ENCODE data around the gene PNMA8A.

The PNMA8A gene

DNA sequence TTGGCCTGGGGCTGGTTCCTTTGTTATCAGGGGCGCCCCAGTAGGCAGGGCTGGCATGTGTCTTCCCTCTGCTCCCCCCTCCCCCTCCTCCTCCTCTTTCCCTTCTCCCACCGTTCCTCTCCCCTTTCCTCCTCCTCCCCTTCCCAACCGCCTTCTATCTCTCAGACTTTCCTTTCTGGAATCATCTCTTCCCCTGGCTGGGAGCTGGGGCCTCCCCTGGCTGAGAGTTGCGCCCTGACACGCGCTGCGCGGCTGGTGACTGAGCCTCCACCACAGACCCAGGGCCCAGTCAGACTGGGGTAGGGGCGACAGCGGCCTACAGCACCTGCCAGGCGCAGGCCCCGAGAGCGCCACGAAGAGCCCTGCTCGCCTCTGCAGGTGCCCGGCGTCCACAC, 21.5 kb upstream of the PNMA8A start:
- DNase-seq (ENCODE audit: low spot score), result no peak

DNA sequence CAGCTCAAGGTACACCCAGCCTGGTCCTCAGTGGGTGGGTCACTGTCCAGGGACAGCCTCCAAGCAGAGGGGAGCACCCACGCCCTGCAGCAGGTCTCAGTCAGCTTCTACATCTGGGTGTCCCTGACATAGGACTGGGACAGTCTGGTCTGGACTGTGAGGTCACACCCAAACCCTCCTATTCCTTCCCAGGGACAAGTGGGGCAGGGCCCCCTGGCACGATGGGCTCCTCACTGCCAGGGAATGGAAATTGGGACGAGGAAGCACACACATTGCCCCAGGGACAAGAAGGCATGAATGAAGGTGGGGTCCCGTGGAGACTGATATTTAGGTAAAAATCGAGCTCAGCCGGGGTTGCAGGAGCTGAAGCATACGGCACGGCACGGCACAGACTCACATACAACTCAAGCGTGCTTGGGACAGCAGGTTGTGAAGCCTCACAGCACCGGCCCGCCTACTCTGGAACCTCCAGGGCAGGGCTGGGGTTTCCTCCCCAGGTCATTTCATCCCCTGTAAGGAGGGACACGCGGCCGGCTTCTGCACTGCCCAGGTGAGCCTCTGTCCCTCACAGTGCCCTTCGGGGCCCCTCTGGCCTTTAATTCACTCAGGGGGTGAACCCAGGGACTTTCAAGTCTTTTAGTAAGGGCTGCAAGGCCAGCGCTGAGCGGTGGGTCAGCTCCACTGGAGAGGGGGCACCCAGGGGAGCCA, 20.8 kb upstream of the PNMA8A start:
- DNase-seq (ENCODE audit: low spot score), result no peak

DNA sequence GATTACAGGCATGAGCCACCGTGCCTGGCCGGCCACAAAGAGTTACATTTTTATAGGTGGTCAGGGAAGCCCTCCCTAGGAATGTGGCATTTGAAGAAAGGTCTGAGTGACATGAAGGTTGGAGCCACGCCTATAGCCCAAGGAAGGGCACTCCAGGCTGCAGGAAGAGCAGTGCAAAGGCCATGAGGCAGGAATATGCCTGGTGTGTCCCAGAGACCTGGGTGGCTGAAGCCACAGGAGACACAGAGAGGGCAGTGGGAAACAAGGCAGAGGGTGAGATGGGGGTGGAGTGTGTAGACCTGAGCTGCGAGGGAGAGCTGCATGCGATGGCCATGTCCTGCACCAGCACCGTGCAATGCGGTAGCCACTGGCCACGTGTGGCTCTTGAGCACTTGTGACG, 19.4 kb upstream of the PNMA8A start:
- DNase-seq (ENCODE audit: low spot score), result no peak

DNA sequence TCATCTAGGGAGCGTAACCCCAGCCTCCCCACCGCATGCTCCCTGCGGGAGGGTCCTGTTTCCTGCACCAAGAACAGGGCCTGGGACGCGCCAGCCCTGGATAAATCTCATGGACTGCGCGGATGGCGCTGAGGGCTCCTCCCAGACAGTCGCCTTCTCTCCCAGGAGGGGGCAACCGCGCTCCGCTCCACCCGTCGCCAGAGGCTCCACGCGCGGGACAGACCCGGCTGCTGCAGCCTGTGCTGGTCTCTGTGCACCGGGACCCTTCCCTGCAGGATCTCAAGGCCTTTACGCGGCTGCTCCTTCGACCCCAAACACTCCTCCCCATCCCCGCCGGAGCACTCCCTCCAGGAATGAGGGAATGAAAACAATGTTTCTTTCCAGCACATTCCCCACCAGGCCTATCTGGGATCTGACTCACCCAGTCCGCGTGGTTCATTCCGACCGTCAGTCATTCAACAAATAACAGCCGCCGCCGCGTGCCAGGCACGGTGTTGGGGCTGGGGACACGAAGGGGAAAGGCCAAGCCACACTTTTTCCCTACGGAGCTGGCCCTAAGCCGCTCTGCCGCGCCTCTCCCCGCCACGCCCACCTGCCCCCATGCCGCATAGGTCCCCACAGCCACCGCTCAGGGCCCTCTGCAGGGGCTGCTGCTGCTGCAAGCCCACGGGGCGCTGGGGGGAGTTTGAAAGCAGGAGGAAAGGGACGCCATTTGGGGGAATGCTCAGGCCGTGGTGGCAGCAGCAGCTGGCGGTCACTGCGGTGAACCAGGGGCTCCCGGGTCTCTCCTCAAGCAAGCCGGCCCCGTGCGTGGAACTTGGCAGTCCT, 18.3 kb upstream of the PNMA8A start:
- peak; percentile 53 for DNase-seq (ENCODE audit: low spot score)

DNA sequence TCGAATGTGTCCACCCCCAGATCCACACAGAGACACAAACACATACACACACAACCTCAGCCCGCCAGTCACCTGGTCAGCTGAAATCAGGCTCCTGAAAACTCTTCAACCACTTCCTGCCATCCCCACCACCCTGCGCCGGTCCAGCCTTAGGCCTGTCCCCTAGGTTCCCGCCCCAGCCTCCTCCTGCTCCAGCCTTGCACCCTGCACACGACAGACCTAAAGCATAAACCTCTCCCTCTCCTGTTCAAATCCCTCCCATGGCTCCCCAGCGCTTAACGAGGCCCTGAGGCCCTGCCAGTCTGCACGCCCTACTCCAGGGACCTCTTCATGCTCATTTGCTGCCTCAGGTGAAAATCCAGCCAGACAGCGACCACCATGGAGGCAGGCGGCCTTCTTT, 17.2 kb upstream of the PNMA8A start:
- DNase-seq (ENCODE audit: low spot score), result no peak

DNA sequence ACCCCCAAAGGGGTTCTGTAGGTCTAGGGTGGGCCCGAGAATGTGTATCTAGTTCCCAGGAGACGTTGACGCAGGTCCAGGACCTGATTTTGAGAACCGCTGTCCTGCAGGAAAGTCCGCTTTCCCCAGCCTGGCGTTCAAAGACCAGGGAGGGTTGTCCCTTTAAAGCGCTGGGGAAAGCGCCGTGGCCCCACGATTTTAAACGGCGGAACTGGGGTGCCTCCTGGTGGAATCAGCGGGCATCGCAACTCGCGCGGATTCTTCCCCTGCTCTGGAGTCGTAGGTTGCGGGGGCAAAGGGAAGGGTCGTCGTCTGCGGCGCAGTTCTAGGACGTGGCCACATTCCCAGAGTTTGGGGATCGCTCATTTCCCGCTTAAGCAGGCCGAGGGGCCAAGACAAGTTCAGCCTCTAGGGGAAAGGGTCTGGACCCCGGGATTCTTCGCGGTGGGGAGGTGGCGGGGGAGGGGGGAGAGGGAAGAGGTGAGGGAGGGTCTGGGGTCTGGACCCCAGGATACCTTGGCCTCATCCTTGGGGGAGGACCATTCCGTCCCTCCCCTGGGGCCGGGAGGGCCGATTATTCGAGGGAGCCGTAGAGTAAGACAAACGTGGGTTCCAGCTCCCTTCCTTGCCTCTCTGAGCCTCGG, 16.6 kb upstream of the PNMA8A start:
- peak; percentile 71 for DNase-seq (ENCODE audit: low spot score)

DNA sequence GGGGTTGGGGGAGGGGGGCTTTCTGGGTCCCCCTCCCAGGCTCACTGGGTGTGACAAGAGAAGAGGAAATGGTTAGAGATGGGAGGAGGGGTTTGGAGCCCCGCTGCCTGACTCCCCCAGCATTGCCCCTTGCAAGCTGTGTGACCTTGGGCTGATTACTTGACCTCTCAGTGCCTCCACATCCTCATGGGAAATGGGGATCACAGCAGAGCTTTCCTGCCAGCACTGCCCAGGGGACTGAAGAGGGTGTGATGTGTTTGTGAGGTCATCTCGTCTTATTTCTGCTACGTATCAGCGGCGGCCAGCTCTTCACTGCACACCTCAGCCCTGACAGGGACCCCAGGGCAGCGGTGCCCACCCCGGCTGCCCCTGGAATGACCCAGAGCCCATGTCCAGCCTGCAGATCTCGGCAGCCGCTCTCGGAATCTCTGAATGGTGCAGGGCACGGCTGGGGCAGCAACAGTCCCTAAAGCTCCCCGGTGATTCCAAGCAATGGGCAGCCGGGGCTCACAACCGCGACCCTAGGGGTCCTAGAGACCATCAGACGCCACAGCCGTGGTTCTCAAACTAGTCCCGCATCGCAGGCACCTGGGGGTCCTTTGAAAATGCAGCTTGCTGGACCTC, 15.9 kb upstream of the PNMA8A start:
- no peak for DNase-seq (ENCODE audit: low spot score)

DNA sequence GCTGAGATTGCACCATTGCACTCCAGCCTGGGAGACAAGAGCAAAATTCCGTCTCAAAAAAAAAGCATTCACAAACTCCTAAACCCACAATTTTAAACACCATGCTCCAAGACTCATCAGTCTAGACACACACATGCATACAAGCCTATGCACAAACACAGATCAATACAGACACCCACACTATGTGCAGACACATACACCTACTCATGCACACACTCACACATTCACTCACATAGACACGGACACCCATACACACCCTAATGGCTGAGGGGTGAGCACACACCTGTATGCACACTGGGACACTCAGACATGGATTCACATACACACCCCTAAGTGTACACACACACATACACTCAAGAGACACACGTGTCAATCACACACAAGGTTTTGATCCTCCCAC, 15.0 kb upstream of the PNMA8A start:
- no peak for DNase-seq (ENCODE audit: low spot score)

DNA sequence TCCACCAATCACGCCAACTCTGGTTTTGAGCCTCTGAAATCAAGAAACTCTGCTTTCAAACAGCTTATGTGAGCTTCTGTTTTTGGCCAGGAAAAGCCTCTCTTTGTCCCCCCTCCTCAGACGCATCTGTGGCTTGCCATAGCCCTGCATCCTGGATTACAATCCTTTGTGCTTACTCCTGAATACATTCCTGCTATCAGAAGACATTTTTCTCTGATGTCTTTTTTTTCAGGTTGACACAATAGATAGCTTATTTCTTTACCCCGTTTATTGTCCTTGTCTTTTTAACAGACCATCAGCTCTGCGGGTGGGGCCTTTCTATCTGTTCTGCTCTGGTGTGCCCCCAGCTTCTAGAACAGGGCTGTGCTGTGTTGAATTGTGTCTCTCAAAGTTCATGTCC, 13.3 kb upstream of the PNMA8A start:
- DNase-seq (ENCODE audit: low spot score), result no peak

DNA sequence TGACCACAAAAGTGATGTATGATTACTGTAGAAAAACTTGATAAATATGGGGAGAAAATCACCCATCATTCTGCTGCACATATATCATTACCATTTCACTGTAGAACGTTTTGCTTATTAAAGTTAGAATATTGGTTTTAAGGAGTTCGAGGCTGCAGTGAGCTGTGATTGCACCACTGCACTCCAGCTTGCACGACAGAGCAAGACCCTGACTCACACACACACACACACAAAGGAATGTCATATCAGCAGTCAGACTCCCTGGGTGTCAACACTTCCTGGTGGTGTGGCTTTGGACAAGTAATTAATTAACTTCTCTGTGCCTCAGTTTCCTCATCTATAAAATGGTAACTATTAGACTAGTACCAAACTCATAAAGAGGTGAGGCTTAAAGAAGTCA, 11.3 kb upstream of the PNMA8A start:
- DNase-seq (ENCODE audit: low spot score), result no peak

DNA sequence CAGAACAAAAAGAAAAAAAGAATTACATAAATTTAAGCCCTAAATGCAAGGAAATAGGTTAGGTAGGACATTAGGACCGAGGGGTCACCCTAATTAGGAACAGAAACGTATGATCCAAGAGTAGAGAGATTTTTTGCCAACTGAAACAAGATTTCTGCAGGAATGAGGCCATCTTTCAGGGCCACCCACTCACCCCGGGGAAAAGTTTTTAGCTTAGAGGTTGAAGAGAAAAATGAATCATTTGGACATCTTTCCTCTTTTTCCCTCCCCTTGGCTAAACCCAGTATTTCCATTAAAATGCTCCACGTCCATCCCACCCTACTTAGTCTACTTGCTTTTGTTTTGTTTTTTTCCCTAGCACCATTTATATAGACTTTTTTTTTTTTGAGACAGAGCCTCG, 10.6 kb upstream of the PNMA8A start:
- DNase-seq (ENCODE audit: low spot score), result no peak

DNA sequence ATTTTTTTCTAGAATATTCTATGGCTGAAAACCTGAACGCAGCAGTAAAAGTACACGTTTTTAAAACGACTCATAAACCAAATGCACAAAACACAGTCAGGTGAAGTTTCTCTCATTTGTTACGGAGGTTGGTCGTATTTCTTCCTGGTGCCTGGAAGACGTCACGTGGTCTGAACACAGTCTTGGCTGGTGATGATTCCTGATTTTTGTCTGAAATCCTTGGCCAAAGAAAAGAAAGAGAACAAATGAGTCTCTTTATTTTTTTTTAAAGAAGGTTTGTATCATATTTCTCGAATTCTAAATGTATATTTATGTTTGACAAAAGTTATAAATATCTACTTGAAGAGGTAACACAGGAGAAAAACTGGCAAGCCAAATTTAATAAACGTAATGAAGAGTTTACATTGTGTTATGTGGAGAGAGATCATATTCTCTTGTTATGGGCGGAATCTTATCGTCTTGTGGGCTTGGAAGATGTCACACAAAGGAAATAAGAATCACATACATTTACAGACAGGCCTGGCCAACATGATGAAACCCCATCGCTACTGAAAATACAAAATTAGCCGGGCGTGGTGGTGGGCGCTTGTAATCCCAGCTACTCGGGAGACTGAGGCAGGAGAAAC, 10.0 kb upstream of the PNMA8A start:
- no peak for DNase-seq (ENCODE audit: low spot score)

DNA sequence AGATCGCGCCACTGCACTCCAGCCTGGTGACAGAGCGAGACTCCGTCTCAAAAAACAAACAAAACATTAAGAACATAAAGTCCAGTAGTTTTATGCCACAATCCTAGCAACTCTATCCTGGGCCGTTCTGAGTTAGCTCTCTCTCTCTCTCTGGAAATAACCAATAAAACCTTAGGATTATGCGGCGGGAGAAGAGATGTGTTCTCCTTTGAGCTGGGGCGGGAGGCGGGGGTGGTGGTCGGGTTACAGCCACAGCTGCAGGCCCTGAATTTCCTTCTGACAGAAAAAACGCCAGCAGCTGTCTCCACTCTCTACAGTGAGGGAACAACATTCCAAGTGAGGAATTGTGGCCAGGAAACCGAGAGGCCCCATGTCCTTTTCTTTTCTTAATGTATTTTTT, 9.1 kb upstream of the PNMA8A start:
- no peak for DNase-seq (ENCODE audit: low spot score)

DNA sequence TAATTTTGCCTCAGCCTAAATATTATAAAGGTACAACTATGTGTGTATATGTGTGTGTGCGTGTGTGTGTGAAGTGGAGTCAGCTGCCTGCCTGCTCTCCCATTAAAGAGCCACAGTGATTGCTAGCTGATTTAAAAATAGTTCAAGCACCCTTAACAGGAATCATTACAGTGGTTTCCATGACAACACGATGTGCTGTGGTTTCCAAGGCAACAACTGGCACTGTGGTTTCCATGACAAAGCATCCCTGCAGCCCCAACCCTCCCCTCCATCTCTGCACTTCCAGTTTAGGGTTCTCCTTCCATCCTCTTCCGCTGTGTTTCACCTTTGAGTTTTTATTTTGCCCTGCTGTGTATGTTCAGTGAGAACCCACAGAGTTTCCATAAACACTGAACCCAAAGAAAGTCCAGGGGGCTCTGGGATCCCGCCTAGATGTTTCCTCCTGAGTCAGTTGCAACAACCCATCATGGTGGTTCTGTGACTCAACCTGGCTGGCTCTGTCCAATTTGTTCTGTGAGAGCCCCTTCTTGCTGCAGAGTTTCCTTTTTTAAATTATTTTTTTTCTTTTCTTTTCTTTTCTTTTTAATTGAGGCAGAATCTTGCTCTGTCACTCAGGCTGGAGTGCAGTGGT, 7.1 kb upstream of the PNMA8A start:
- DNase-seq (ENCODE audit: low spot score), result no peak

DNA sequence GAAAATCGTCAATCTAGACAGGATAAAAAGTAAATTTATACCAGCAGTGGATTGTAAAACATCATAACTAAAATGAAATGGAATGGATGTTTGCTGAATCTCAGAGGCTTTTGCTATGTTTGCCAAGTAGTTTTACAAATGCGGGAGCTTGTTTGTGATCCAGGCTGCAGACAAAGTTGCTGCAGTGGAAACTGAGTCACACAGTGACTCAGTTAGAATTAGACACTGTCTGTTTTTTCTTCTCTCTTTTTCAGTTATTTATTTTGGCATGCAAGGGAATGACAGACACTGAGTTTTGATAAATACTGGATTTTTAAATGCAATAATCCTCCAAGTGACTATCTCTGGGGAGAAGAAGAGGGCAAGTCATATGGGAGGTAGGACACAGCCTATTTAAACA, 4.6 kb upstream of the PNMA8A start:
- no peak for DNase-seq (ENCODE audit: low spot score)

DNA sequence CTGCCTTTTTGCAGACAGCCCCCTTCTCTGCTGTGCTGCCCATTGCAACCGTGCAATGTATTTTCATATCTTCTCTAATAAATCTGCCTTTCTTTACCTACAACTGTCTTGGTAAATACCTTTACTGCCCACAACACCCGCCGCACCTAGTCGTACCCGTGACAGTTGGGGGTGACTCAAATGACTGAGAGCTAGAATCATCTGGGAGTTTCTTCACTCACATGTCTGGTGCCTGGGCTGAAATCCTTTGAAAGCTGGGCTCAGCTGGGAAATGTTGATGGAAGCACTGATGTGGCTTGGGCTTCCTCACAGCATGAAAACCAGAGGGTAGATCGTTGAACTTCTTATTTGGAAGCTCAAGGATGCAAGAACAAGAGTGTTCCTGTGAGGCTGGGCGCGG, 2.8 kb upstream of the PNMA8A start:
- DNase-seq (ENCODE audit: low spot score), result no peak

DNA sequence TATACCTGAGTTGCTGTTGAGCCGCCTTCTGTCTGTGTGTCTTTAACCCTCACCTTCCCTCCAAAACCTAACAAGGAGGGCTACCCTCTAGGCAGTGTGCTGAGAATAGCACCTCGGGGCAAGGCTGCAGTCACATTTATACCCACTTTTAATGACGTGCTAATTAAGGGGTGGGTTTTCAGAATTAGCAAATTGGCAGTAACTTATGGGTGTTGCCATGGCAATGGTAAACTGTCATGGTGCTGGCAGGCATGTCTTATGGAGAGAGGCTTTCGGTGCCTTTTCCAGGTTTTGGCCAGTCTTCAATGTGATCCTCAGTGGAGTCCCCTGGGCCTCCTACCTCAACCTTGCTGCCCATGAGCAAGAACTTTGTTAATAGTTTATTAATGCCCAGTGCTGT, 1.2 kb upstream of the PNMA8A start:
- DNase-seq (ENCODE audit: low spot score), result no peak

DNA sequence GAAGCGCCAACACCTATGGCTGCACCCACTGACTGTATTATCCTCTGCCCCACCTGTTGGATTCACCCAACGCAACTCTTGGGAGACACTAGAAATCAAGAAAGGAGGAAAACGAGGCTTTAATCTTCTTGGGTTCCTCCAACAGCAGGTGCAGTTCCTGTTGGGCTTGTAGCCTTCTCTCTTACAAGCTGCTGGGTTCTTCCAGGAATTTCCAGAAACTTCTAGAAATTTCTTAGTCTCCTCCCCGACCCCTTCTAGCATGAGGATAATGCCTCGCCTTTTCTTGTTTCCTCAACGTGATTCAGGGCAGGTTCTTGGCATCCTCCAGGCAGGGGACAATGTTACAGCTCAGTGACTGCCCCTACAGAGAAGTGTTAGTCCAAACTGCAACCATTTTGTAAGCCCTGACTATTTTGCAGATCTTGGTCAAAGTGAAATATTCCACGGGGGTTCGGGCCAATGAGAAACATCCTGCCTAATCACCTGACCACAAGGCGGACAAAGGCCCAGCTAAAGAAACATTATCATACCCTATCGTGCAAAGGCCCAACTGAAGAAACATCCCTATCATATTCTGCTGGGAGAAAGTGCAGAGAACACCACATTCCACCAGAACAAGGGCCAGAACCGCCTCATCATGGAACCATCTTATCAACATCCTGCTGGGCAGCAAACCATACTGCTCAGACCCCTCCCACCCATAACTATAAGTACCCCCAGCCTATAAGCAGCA, 614 bp upstream of the PNMA8A start:
- DNase-seq (ENCODE audit: low spot score), result no peak

DNA sequence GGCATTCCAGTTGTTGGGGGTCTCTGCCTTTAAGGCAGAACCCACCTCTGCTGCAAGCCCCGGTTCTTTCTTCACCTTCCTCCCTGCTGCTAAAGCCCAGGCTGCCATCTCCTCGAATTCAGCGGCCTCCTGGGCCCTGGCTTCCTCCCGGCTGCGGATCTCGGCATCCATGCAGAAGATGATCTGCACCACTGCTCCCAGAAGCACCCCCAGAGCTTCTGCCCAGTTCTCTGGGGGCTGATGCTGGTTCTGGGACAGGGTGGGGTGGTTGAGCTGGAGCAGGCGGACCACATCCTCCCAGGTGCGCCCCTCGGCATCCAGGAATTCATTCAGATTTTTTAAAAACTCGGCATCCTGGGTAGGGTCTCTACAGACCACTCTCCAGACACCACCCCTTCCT, 987 bp downstream of the PNMA8A start:
- DNase-seq (ENCODE audit: low spot score), result no peak

DNA sequence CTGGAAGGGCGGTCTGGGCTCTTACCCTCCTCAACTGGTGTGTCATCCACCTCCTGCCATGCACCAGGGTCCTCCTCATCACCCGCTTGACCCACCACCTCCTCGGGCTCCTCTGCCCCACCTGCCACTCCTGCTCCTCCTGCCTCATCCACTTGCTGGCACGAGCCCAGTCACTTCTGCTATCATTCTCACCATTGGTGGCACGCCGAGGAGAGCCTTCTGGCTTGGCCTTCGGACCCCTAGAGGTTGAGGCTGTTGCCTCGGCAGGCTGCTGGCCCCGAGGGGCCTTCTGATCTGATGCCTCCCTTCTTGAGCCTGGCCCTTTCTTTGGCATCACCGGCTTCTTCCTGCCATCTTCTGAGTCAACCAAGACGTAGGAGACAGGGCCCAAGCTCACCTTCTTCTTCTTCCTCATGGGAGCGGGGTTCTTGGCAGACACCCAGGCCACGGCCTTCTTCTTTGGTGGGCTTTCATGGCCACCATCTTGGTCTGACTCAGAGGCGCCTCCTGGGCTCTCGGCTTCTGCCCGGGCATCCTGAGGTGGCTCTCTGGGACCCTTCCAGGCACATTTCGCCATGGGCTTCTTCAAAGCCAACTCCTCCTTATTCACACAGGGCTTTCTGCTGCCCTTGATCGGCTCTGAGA, 1.7 kb downstream of the PNMA8A start:
- no peak for DNase-seq (ENCODE audit: low spot score)
